Measurements from ENCODE around the gene NRSN2. TPM values are rescaled to one million over a fixed set of nuclear protein-coding genes. Genes with fewer than 3 reads are reported as not detected.
"Not testable (repeated sequence)": the region's sequence is repeated elsewhere in the genome, so short reads cannot be mapped to it uniquely, and the experiment has no call there.

NRSN2 gene
- total RNA-seq, 3 donors from 2014 or later, result 9.4 to 22.3 (median 21.8) TPM

DNA sequence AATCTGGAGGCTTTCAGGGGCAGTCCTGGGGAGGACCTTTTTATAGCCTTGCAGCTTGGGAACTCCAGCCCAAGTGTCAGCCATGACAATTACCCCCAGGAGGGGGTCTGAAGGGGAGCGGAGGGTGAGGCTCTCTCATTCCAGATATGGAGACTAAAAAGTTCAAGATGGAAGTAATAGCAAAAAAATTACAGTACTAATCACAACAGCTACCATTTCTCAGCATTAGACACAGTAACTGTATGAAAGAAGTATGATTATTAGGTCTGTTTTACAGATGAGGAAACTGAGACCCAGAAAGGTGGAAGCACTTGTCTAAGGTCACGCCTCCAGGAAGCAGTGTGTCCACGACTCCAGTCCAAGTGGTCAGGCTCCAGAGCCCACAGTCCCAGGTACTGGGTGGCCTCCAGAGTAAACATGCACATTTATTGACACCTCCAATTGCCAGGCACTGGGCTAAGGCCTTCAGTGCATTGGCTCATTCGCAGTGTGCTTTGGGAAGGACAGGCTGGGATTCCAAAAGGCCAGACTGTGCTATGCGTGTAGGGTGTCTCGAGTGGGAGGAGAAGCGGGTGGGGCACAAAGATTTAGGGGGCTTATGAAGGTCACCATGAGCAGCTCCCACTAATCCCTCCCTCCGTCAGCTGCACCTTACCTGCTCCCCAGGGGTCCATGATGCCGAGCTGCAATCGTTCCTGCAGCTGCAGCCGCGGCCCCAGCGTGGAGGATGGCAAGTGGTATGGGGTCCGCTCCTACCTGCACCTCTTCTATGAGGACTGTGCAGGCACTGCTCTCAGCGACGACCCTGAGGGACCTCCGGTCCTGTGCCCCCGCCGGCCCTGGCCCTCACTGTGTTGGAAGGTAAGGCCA lies 2.3 kb downstream of the NRSN2 start:
- Histone ChIP-seq H3K4me3 (no peak overlapping the region), H3K27ac (no peak overlapping the region)
- TF ChIP-seq POLR2A (IDR thresholded peaks at IDR 0.05) (no peak), POLR2AphosphoS5 (IDR thresholded peaks at IDR 0.05) (no peak)
- TF ChIP-seq, protein P1, sequence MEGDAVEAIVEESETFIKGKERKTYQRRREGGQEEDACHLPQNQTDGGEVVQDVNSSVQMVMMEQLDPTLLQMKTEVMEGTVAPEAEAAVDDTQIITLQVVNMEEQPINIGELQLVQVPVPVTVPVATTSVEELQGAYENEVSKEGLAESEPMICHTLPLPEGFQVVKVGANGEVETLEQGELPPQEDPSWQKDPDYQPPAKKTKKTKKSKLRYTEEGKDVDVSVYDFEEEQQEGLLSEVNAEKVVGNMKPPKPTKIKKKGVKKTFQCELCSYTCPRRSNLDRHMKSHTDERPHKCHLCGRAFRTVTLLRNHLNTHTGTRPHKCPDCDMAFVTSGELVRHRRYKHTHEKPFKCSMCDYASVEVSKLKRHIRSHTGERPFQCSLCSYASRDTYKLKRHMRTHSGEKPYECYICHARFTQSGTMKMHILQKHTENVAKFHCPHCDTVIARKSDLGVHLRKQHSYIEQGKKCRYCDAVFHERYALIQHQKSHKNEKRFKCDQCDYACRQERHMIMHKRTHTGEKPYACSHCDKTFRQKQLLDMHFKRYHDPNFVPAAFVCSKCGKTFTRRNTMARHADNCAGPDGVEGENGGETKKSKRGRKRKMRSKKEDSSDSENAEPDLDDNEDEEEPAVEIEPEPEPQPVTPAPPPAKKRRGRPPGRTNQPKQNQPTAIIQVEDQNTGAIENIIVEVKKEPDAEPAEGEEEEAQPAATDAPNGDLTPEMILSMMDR (IDR thresholded peaks at IDR 0.05), result no peak

DNA sequence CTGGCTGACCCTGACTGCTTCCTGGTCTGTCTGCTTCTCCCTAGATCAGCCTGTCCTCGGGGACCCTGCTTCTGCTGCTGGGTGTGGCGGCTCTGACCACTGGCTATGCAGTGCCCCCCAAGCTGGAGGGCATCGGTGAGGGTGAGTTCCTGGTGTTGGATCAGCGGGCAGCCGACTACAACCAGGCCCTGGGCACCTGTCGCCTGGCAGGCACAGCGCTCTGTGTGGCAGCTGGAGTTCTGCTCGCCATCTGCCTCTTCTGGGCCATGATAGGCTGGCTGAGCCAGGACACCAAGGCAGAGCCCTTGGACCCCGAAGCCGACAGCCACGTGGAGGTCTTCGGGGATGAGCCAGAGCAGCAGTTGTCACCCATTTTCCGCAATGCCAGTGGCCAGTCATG lies 6.3 kb downstream of the NRSN2 start:
- no peak for DNase-seq (ENCODE audit: low spot score in 2 of 2)
- intact Hi-C loops (cut with DNase I; ENCODE audit: low total_unique reads), result loop anchor here (10.0 kb wide), 1 partner anchor 52 kb away; the partner anchor contains the start of gene RBCK1
- TF ChIP-seq, protein P1 (IDR thresholded peaks at IDR 0.05), result no peak
- TF ChIP-seq POLR2A (IDR thresholded peaks at IDR 0.05), result no peak
- TF ChIP-seq POLR2AphosphoS5 (IDR thresholded peaks at IDR 0.05), result no peak
- H3K27me3 ChIP-seq, result no peaks in the 10 kb centered on the region
- H3K36me3 ChIP-seq, result no peaks in the 10 kb centered on the region
- no peak overlapping the region for H3K4me3 ChIP-seq
- no peaks in the 10 kb centered on the region for H3K9me3 ChIP-seq
- H3K4me1 ChIP-seq, result no peaks in the 10 kb centered on the region
- H3K27ac ChIP-seq, result no peak overlapping the region

More for the DNA sequence above, 2.3 kb downstream of the NRSN2 start:
- Histone ChIP-seq H3K36me3 (no peaks in the 10 kb centered on the region), H3K9me3 (no peaks in the 10 kb centered on the region), H3K4me1 (no peaks in the 10 kb centered on the region), H3K27me3 (no peaks in the 10 kb centered on the region)
- no peak for DNase-seq (ENCODE audit: low spot score in 2 of 2)
- intact Hi-C loops (cut with DNase I; ENCODE audit: low total_unique reads), result no loop called here

DNA sequence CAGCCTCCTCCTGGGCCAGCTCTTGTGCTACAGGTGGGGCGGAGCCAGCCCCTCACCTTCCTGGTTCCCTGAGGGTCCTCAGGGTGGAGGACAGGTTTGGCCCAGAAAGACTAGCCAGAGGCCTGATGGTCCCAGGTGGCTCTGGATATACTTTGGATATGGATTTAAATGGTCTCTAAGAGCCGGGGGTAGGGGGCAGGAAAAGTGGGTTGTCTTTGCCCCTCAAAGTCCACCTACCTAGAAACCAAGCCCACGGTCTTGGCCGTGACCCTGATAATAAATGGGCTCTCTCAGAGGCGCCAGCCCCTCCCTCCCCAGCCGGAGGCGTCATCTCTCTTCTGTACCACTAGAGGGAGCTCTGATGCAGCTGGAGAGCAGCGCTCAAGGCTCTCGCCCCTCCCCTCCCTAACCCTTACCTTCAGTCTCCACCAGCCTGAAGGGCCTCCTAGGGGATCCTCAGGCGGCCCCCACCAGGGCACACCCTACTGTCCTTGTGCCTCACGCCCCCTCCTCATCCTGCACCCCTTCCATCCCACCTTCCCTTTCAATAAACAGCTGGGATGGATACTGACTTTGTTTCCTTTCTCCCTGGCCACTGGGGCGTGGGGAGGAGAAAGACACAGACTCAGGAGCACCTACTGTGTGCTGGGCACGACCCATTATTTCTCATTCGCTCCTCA lies 7.5 kb downstream of the NRSN2 start:
- Histone ChIP-seq H3K4me1 (no peaks in the 10 kb centered on the region), H3K27ac (no peak overlapping the region), H3K4me3 (no peak overlapping the region), H3K9me3 (no peaks in the 10 kb centered on the region), H3K27me3 (no peaks in the 10 kb centered on the region), H3K36me3 (no peaks in the 10 kb centered on the region)
- peak; percentile 57 to 72 for DNase-seq (ENCODE audit: low spot score in 2 of 2)
- intact Hi-C loops (cut with DNase I; ENCODE audit: low total_unique reads), result loop anchor here (10.0 kb wide), 1 partner anchor 50 kb away; the partner anchor contains the start of gene RBCK1
- TF ChIP-seq POLR2A (IDR thresholded peaks at IDR 0.05) (no peak), POLR2AphosphoS5 (IDR thresholded peaks at IDR 0.05) (peak in 1 of 3 donors; percentile 27)
- TF ChIP-seq, protein P1 (IDR thresholded peaks at IDR 0.05), result peak; percentile 60 to 91 (median 90)

DNA sequence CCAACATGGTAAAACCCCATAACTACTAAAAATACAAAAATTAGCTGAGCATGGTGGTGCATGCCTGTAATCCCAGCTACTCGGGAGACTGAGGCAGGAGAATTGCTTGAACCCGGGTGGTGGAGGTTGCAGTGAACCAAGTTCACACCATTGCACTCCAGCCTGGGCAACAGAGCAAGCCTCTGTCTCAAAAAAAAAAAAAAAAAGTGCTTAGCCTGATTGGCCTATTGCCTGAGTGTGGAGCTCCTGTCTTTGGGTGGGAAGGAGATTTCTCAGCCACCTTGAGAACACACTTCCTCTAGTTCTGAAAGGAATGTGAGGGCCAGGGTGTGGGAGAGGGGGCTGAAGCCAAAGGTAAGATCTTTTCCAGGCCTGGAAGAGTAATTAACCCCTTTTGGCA lies 9.2 kb downstream of the NRSN2 start:
- intact Hi-C loops (cut with DNase I; ENCODE audit: low total_unique reads), result loop anchor here (10.0 kb wide), 1 partner anchor 49 kb away; the partner anchor contains the start of gene RBCK1

DNA sequence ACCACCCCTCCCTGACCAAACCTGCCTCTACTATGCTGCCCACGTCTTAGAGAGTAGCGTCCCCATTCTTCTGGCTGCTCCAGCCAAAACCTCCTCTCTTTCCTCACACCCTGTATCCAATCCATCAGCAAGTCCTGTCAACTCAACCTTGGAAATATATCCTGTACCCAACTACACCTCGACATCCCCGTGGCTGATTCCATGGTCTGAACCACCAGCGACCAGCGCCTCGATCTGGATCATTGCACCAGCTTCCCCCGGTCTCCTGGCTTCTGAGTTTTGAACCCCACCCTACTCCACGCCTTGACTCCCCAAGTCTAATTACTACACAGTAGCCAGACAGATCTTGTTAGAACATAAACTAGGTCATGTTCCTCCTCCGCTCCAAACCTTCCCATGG lies 9.8 kb downstream of the NRSN2 start:
- DNase-seq (ENCODE audit: low spot score in 2 of 2), result no peak
- Histone ChIP-seq H3K27ac (no peak overlapping the region), H3K36me3 (no peaks in the 10 kb centered on the region), H3K27me3 (no peaks in the 10 kb centered on the region), H3K4me3 (no peak overlapping the region), H3K9me3 (no peaks in the 10 kb centered on the region), H3K4me1 (no peaks in the 10 kb centered on the region)
- TF ChIP-seq POLR2A (IDR thresholded peaks at IDR 0.05) (no peak), POLR2AphosphoS5 (IDR thresholded peaks at IDR 0.05) (no peak)
- TF ChIP-seq, protein P1 (IDR thresholded peaks at IDR 0.05), result no peak
- intact Hi-C loops (cut with DNase I; ENCODE audit: low total_unique reads), result loop anchor here (10.0 kb wide), 1 partner anchor 48 kb away; the partner anchor contains the start of gene RBCK1

More for the DNA sequence above, 9.2 kb downstream of the NRSN2 start:
- H3K27me3 ChIP-seq; H3K27ac ChIP-seq; H3K4me3 ChIP-seq; H3K36me3 ChIP-seq; H3K9me3 ChIP-seq; H3K4me1 ChIP-seq; DNase-seq (ENCODE audit: low spot score in 2 of 2): not testable (repeated sequence)
